HG03565 (cell line): ENCODE results near the gene ZBTB8OS.
"Not testable (repeated sequence)": the region's sequence is repeated elsewhere in the genome, so short reads cannot be mapped to it uniquely, and the experiment has no call there.

ENCODE experiments used
- ATAC-seq: cut with Tn5 transposase; IDR thresholded peaks from one replicate; pipeline ENCODE4 v1.9.1; 2021; ENCODE audit warnings: mild to moderate bottlenecking, moderate library complexity; ENCODE audit not compliant: unreplicated experiment

ZBTB8OS gene

GRCh38 chr1:32650248-32650751 is at the start of gene ZBTB8OS:
TSS of gene ZBTB8OS (minus strand) at chr1:32650550. CDS start at chr1:32650529, 21 bp downstream.
- peak; percentile 51 for ATAC-seq

- ATAC-seq, result not testable (repeated sequence)
These were observed 46.6 kb upstream of the ZBTB8OS start for GRCh38 chr1:32696996-32697395.

- no peak for ATAC-seq
These were observed 45.7 kb upstream of the ZBTB8OS start for GRCh38 chr1:32696041-32696440.

- no peak for ATAC-seq
These were observed 45.0 kb upstream of the ZBTB8OS start for GRCh38 chr1:32695098-32695904.

- no peak for ATAC-seq
These were observed 43.3 kb upstream of the ZBTB8OS start for GRCh38 chr1:32693455-32694174.

- ATAC-seq, result no peak
These were observed 36.0 kb upstream of the ZBTB8OS start for GRCh38 chr1:32686387-32686786.

GRCh38 chr1:32685498-32685897 is 35.1 kb upstream of the ZBTB8OS start:
- no peak for ATAC-seq

GRCh38 chr1:32684167-32684811 is 33.9 kb upstream of the ZBTB8OS start:
- no peak for ATAC-seq

- no peak for ATAC-seq
These were observed 33.0 kb upstream of the ZBTB8OS start for GRCh38 chr1:32683397-32683796.

GRCh38 chr1:32681999-32682398 is 31.6 kb upstream of the ZBTB8OS start:
- ATAC-seq, result no peak

- no peak for ATAC-seq
These were observed 31.2 kb upstream of the ZBTB8OS start for GRCh38 chr1:32681509-32681908.

GRCh38 chr1:32680642-32681041 is 30.3 kb upstream of the ZBTB8OS start:
- no peak for ATAC-seq

GRCh38 chr1:32679993-32680392 is 29.6 kb upstream of the ZBTB8OS start:
- not testable (repeated sequence) for ATAC-seq

GRCh38 chr1:32676945-32677344 is 26.6 kb upstream of the ZBTB8OS start:
- ATAC-seq, result no peak

GRCh38 chr1:32668716-32669115 is 18.4 kb upstream of the ZBTB8OS start:
- ATAC-seq, result not testable (repeated sequence)

- ATAC-seq, result no peak
These were observed 16.7 kb upstream of the ZBTB8OS start for GRCh38 chr1:32666901-32667566.

GRCh38 chr1:32665915-32666314 is 15.6 kb upstream of the ZBTB8OS start:
- no peak for ATAC-seq

- no peak for ATAC-seq
These were observed 9.2 kb upstream of the ZBTB8OS start for GRCh38 chr1:32659581-32659980.

- ATAC-seq, result no peak
These were observed 2.1 kb upstream of the ZBTB8OS start for GRCh38 chr1:32652244-32652962.

- no peak for ATAC-seq
These were observed 1.2 kb upstream of the ZBTB8OS start for GRCh38 chr1:32651461-32652073.
